ENCODE measurements around the gene TPPP. TPM values are rescaled to one million over a fixed set of nuclear protein-coding genes. Genes with fewer than 3 reads are reported as not detected.

TPPP gene
- total RNA-seq, 1 experiment from 2014 or later: 1.8 TPM

GRCh38 chr5:647311-647710, 45.8 kb downstream of the TPPP start (continued):
- TF ChIP-seq CBFB (CRISPR knock-in tag; IDR thresholded peaks at IDR 0.05; ENCODE audit: low read depth): no peak

- H3K9me3 Mint-ChIP-seq: no peaks in the 10 kb centered on the region
- TF ChIP-seq TCF7 (CRISPR knock-in tag; IDR thresholded peaks at IDR 0.05; ENCODE audit: low read depth): no peak
- TF ChIP-seq ETV6 (CRISPR knock-in tag; IDR thresholded peaks at IDR 0.05): no peak
- TF ChIP-seq RELA (CRISPR knock-in tag; IDR thresholded peaks at IDR 0.05; ENCODE audit: borderline replicate concordance): no peak
- no peak for TF ChIP-seq ATF6 (CRISPR knock-in tag; IDR thresholded peaks at IDR 0.05)
- no peak for TF ChIP-seq TP53 (CRISPR knock-in tag; IDR thresholded peaks at IDR 0.05)
- no peak for TF ChIP-seq AR (CRISPR knock-in tag; IDR thresholded peaks at IDR 0.05)
- no peak for TF ChIP-seq CTCF (IDR thresholded peaks at IDR 0.05)
- no peak for TF ChIP-seq ZBTB43 (CRISPR knock-in tag; IDR thresholded peaks at IDR 0.05)
- TF ChIP-seq JAZF1 (CRISPR knock-in tag; IDR thresholded peaks at IDR 0.05): no peak
- CTCF ChIA-PET: no interaction called here
- H3K36me3 Mint-ChIP-seq: peaks cover 23% of the 10 kb centered on the region
- no peak overlapping the region for H3K4me3 Mint-ChIP-seq
- no peak for ATAC-seq
- H3K4me1 Mint-ChIP-seq: no peaks in the 10 kb centered on the region
- H3K27me3 Mint-ChIP-seq (ENCODE audit: low read depth): no peaks in the 10 kb centered on the region
- DNase-seq (ENCODE audit: low spot score): no peak
- no peak overlapping the region for H3K27ac Mint-ChIP-seq
- POLR2A ChIA-PET: no interaction called here
Measured at GRCh38 chr5:646396-647201, 46.6 kb downstream of the TPPP start.

- Mint-ChIP-seq H3K27me3 (ENCODE audit: low read depth) (no peaks in the 10 kb centered on the region), H3K4me3 (no peak overlapping the region), H3K4me1 (no peaks in the 10 kb centered on the region), H3K9me3 (no peaks in the 10 kb centered on the region), H3K36me3 (peaks cover 28% of the 10 kb centered on the region), H3K27ac (no peak overlapping the region)
- no peak for ATAC-seq
- ChIA-PET CTCF (no interaction called here), POLR2A (no interaction called here)
- no peak for DNase-seq (ENCODE audit: low spot score)
- no peak for TF ChIP-seq FOXJ3 (CRISPR knock-in tag; IDR thresholded peaks at IDR 0.05; ENCODE audit: borderline replicate concordance)
- TF ChIP-seq ETV6 (CRISPR knock-in tag; IDR thresholded peaks at IDR 0.05): no peak
- no peak for TF ChIP-seq CREB1 (CRISPR knock-in tag; IDR thresholded peaks at IDR 0.05)
- no peak for TF ChIP-seq MAX (CRISPR knock-in tag; IDR thresholded peaks at IDR 0.05)
- no peak for TF ChIP-seq USF2 (CRISPR knock-in tag; IDR thresholded peaks at IDR 0.05)
- no peak for TF ChIP-seq ZNF232 (CRISPR knock-in tag; IDR thresholded peaks at IDR 0.05)
- no peak for TF ChIP-seq ZNF263 (CRISPR knock-in tag; IDR thresholded peaks at IDR 0.05; ENCODE audit: low read depth)
- no peak for TF ChIP-seq ARID4B (CRISPR knock-in tag; IDR thresholded peaks at IDR 0.05; ENCODE audit: borderline replicate concordance)
Measured at GRCh38 chr5:645421-645820, 47.7 kb downstream of the TPPP start.
